MCF 10A (cell line): ENCODE data around the gene CHGA. TPM values are rescaled to one million over a fixed set of nuclear protein-coding genes. Genes with fewer than 3 reads are reported as not detected.

Source experiments
- BruUV-seq: library from RNA; stranded (reverse); fragments of 400-500 nt; replicated peaks from 2 replicates; lab custom pipeline; 2021; lab: Mats Ljungman, UMichigan
- CTCF ChIA-PET: fragments of 300-600 bp; sonication (Branson Sonifier 250); formaldehyde crosslinking; extraction: SDS; loops from one replicate; lab custom pipeline; 2021; ENCODE audit warnings: antibody characterized with exemption, inconsistent platforms; lab: Yijun Ruan, JAX
- POLR2A ChIA-PET: fragments of 300-600, 350-650 bp; sonication (Branson Sonifier 250); formaldehyde crosslinking; extraction: SDS; loops from one replicate; lab custom pipeline; 2020; ENCODE audit warnings: antibody characterized with exemption, inconsistent platforms; lab: Yijun Ruan, JAX
- DNase-seq: peaks from one replicate; pipeline ENCODE4 v3.0.0-alpha.2; 2018; ENCODE audit not compliant: unreplicated experiment
- H3K27ac Mint-ChIP-seq: one replicate; pipeline ENCODE4 v1.8.0; 2022; ENCODE audit warnings: mild to moderate bottlenecking, low read depth, mixed read lengths; ENCODE audit not compliant: unreplicated experiment
- H3K27me3 Mint-ChIP-seq: one replicate; pipeline ENCODE4 v1.8.0; 2022; ENCODE audit warnings: mixed read lengths; ENCODE audit not compliant: insufficient read depth, unreplicated experiment
- H3K36me3 Mint-ChIP-seq: one replicate; pipeline ENCODE4 v1.8.0; 2022; ENCODE audit warnings: mild to moderate bottlenecking, moderate library complexity, mixed read lengths; ENCODE audit not compliant: insufficient read depth, unreplicated experiment
- H3K4me1 Mint-ChIP-seq: one replicate; pipeline ENCODE4 v1.8.0; 2022; ENCODE audit warnings: mixed read lengths; ENCODE audit not compliant: insufficient read depth, unreplicated experiment
- H3K4me3 Mint-ChIP-seq: one replicate; pipeline ENCODE4 v1.8.0; 2022; ENCODE audit warnings: mild to moderate bottlenecking, moderate library complexity, mixed read lengths; ENCODE audit not compliant: unreplicated experiment
- H3K9me3 Mint-ChIP-seq: one replicate; pipeline ENCODE4 v1.8.0; 2022; ENCODE audit warnings: mixed read lengths; ENCODE audit not compliant: unreplicated experiment
- intact Hi-C: fragments of 100-400 bp; cut with micrococcal nuclease; formaldehyde crosslinking; loops from 2 replicates; pipeline ENCODE4 v1.14.1; 2022
- total RNA-seq: library from RNA; stranded (reverse); gene quantifications from 2 replicates; pipeline ENCODE4 v1.2.3, GENCODE V29; 2022
- TF ChIP-seq, protein P1 (sequence below): fragments of 200-600 bp; IDR thresholded peaks from one replicate; pipeline ENCODE4 v1.8.0; 2022; ENCODE audit warnings: antibody characterized with exemption, mild to moderate bottlenecking; ENCODE audit not compliant: unreplicated experiment

Gene CHGA
- total RNA-seq, 1 experiment from 2014 or later, result 0.35 TPM

DNA sequence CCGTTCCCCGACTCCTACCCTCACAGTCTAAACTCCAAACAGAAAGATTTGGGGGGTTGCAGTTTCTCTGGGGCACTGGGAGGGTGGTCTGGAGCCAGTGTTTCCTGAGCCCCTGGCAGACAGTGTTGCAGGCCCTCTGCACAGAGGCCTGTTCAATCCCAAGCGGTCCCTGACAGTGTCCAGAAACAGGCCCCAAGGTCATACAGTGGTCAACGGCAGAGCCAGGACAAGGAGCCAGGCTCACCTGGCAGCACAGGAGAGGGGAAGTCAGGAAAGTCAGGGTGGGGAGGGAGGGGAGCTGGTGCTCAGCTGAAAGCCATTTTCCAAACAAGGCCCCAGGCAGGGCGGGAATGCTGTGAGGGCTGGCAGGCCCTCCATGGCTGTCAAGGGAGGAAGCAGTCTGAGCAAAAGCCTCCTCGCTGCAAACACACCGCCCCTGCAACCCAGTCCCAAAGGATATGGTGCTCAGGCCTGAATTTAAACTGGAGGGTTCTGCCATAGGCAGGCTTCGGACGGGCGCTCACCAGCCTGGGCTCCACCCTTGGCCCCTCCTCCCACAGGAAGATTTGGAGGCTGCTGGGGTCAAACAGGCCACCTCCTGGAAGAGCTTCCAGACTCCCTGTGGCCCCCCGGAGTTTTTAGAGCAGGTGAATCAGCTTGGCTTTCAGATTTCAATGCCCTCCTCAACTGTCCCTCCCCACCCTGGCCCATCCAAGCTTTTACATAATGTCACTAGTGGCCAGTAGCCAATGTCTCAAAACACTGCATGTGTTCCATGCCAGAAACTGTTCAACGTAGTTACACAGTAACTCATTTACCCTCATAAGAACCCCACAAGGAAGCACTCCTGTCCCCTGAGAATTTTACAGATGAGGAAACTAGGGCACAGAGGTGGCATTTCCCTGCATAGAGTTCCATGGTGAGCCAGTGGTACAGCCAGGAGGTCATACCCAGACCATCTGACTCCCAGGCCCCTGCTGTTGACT lies 41.5 kb downstream of the CHGA start:
- H3K9me3 Mint-ChIP-seq, result no peaks in the 10 kb centered on the region
- H3K36me3 Mint-ChIP-seq, result peaks cover 16% of the 10 kb centered on the region
- intact Hi-C loops, result no loop called here
- H3K4me3 Mint-ChIP-seq, result no peak overlapping the region
- H3K27me3 Mint-ChIP-seq, result no peaks in the 10 kb centered on the region
- no peaks in the 10 kb centered on the region for H3K4me1 Mint-ChIP-seq
- TF ChIP-seq, protein P1, sequence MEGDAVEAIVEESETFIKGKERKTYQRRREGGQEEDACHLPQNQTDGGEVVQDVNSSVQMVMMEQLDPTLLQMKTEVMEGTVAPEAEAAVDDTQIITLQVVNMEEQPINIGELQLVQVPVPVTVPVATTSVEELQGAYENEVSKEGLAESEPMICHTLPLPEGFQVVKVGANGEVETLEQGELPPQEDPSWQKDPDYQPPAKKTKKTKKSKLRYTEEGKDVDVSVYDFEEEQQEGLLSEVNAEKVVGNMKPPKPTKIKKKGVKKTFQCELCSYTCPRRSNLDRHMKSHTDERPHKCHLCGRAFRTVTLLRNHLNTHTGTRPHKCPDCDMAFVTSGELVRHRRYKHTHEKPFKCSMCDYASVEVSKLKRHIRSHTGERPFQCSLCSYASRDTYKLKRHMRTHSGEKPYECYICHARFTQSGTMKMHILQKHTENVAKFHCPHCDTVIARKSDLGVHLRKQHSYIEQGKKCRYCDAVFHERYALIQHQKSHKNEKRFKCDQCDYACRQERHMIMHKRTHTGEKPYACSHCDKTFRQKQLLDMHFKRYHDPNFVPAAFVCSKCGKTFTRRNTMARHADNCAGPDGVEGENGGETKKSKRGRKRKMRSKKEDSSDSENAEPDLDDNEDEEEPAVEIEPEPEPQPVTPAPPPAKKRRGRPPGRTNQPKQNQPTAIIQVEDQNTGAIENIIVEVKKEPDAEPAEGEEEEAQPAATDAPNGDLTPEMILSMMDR, result no peak
- ChIA-PET CTCF (interaction anchor here (0.6 to 1.9 kb wide), 5 partner anchors 9 to 151 kb away, joined by 3 to 6 read pairs (median 4); no protein-coding TSS in a partner anchor), POLR2A (interaction anchor here (0.6 kb wide), 1 partner anchor 1704 kb away, joined by 3 read pairs; no protein-coding TSS in a partner anchor)
- no peak overlapping the region for H3K27ac Mint-ChIP-seq
- no TSS peak for BruUV-seq
- DNase-seq, result no peak

DNA sequence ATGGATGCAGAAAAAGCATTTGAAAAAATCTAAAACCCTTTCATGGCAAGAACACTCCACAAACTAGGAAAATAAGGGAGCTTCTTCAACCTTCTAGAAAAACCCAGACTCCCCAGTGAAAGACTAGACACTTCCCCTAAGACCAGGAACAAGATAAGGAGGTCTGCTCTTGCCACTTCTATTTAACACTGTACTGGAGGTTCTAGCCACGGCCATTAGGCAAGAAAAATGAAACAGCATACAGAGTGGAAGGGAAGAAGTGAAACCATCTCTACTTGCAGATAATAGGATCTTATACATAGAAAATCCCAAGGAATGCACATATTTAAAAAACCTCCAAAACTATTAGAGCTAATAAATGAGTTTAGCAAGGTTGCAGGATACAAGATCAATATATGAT lies 42.3 kb downstream of the CHGA start:
- TF ChIP-seq, protein P1, result no peak
- POLR2A ChIA-PET, result no interaction called here
- Mint-ChIP-seq H3K27ac (no peak overlapping the region), H3K9me3 (no peaks in the 10 kb centered on the region), H3K4me1 (no peaks in the 10 kb centered on the region), H3K4me3 (no peak overlapping the region), H3K36me3 (peaks cover 16% of the 10 kb centered on the region), H3K27me3 (no peaks in the 10 kb centered on the region)
- no TSS peak for BruUV-seq
- CTCF ChIA-PET, result interaction anchor here (1.5 to 1.9 kb wide), 3 partner anchors 10 to 148 kb away, joined by 4 to 6 read pairs (median 5); no protein-coding TSS in a partner anchor
- intact Hi-C loops, result no loop called here
- no peak for DNase-seq

DNA sequence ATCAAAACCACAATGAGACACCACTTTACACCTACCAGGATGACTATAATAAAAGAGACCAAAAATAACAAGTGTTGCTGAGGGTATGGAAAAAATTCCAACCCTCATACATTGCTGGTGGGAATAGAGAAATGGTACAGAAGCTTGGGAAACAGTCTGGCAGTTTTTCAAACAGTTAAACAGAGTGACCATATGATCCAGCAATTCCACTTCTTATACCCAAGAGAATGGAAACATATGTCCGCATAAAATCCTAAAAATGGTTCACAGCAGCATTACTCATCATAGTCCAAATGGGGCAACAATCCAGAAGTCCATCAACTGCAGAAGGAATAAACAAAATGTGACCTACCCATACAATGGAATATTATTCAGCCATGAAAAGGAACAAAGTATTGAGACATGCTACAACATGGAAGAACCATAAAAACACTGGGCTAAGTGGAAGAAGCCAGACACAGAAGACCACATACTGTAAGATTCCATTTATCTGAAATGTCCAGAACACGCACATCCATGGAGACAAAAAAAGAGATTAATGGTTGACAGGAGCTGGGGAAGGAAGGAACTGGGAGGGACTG lies 44.5 kb downstream of the CHGA start:
- no peaks in the 10 kb centered on the region for H3K9me3 Mint-ChIP-seq
- DNase-seq, result no peak
- no peak overlapping the region for H3K4me3 Mint-ChIP-seq
- no peaks in the 10 kb centered on the region for H3K4me1 Mint-ChIP-seq
- BruUV-seq, result no TSS peak
- H3K36me3 Mint-ChIP-seq, result peaks cover 10% of the 10 kb centered on the region
- TF ChIP-seq, protein P1, result no peak
- intact Hi-C loops, result no loop called here
- H3K27me3 Mint-ChIP-seq, result no peaks in the 10 kb centered on the region
- no peak overlapping the region for H3K27ac Mint-ChIP-seq
- ChIA-PET CTCF (interaction anchor here (0.8 to 0.9 kb wide), 2 partner anchors 14 to 15 kb away, joined by 3 to 4 read pairs; no protein-coding TSS in a partner anchor), POLR2A (interaction anchor here (1.0 kb wide), 1 partner anchor 164 kb away, joined by 3 read pairs; no protein-coding TSS in a partner anchor)
